HG02678 (cell line): ENCODE measurements around the gene FLNA.
"Not testable (repeated sequence)": the region's sequence is repeated elsewhere in the genome, so short reads cannot be mapped to it uniquely, and the experiment has no call there.

Source experiments
- ATAC-seq: cut with Tn5 transposase; IDR thresholded peaks from one replicate; pipeline ENCODE4 v1.9.1; 2021; ENCODE audit warnings: mild to moderate bottlenecking, moderate library complexity; ENCODE audit not compliant: unreplicated experiment

Gene FLNA

GRCh38 chrX:154309041-154309775 is 65.2 kb downstream of the FLNA start:
- no peak for ATAC-seq

GRCh38 chrX:154308108-154308946 is 66.1 kb downstream of the FLNA start:
- no peak for ATAC-seq

GRCh38 chrX:154307202-154307601 is 67.2 kb downstream of the FLNA start:
- ATAC-seq, result no peak

- no peak for ATAC-seq
These were observed 68.8 kb downstream of the FLNA start for GRCh38 chrX:154305541-154306205.

GRCh38 chrX:154304846-154305245 is 69.6 kb downstream of the FLNA start:
- ATAC-seq, result no peak

GRCh38 chrX:154303476-154303875 is 71.0 kb downstream of the FLNA start:
- no peak for ATAC-seq

- not testable (repeated sequence) for ATAC-seq
These were observed 71.4 kb downstream of the FLNA start for GRCh38 chrX:154302998-154303397.

- no peak for ATAC-seq
These were observed 73.6 kb downstream of the FLNA start for GRCh38 chrX:154300816-154301215.
